ENCODE results near the gene TMEM242. TPM values are rescaled to one million over a fixed set of nuclear protein-coding genes. Genes with fewer than 3 reads are reported as not detected.

Gene TMEM242
- total RNA-seq, 1 donor = 6.2 TPM

- Histone ChIP-seq H3K36me3 (ENCODE audit: insufficient read depth, low read length) (no peaks in the 10 kb centered on the region), H3K4me1 (ENCODE audit: insufficient read depth, low read length) (no peaks in the 10 kb centered on the region), H3K27ac (ENCODE audit: low read depth, low read length) (no peak overlapping the region), H3K27me3 (ENCODE audit: insufficient read depth, low read length) (peaks cover 4% of the 10 kb centered on the region), H3K4me3 (ENCODE audit: insufficient read depth, low read length) (no peak overlapping the region), H3K4me2 (ENCODE audit: insufficient read depth, low read length) (no peak overlapping the region), H4K20me1 (ENCODE audit: insufficient read depth, low read length) (no peaks in the 10 kb centered on the region), H3K9me3 (ENCODE audit: low read depth, low read length) (no peaks in the 10 kb centered on the region), H2AFZ (ENCODE audit: low read length) (no peak overlapping the region), H3K79me2 (ENCODE audit: insufficient read depth, low read length) (no peaks in the 10 kb centered on the region)
- TF ChIP-seq, protein P1, sequence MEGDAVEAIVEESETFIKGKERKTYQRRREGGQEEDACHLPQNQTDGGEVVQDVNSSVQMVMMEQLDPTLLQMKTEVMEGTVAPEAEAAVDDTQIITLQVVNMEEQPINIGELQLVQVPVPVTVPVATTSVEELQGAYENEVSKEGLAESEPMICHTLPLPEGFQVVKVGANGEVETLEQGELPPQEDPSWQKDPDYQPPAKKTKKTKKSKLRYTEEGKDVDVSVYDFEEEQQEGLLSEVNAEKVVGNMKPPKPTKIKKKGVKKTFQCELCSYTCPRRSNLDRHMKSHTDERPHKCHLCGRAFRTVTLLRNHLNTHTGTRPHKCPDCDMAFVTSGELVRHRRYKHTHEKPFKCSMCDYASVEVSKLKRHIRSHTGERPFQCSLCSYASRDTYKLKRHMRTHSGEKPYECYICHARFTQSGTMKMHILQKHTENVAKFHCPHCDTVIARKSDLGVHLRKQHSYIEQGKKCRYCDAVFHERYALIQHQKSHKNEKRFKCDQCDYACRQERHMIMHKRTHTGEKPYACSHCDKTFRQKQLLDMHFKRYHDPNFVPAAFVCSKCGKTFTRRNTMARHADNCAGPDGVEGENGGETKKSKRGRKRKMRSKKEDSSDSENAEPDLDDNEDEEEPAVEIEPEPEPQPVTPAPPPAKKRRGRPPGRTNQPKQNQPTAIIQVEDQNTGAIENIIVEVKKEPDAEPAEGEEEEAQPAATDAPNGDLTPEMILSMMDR (IDR thresholded peaks at IDR 0.05; ENCODE audit: extremely low read depth, low read depth, low read length) = no peak
- no peak for DNase-seq (ENCODE audit: insufficient read length, low spot score, missing footprints)
These were observed 45.2 kb upstream of the TMEM242 start for GRCh38 chr6:157368359-157369049.

- no peak overlapping the region for H3K27ac ChIP-seq (ENCODE audit: low read depth, low read length)
- no peaks in the 10 kb centered on the region for H3K36me3 ChIP-seq (ENCODE audit: insufficient read depth, low read length)
- H2AFZ ChIP-seq (ENCODE audit: low read length) = no peak overlapping the region
- H3K9me3 ChIP-seq (ENCODE audit: low read depth, low read length) = no peaks in the 10 kb centered on the region
- H3K4me2 ChIP-seq (ENCODE audit: insufficient read depth, low read length) = no peak overlapping the region
- TF ChIP-seq, protein P1 (IDR thresholded peaks at IDR 0.05; ENCODE audit: extremely low read depth, low read depth, low read length) = no peak
- no peaks in the 10 kb centered on the region for H3K4me1 ChIP-seq (ENCODE audit: insufficient read depth, low read length)
- no peaks in the 10 kb centered on the region for H3K79me2 ChIP-seq (ENCODE audit: insufficient read depth, low read length)
- H4K20me1 ChIP-seq (ENCODE audit: insufficient read depth, low read length) = no peaks in the 10 kb centered on the region
- peaks cover 4% of the 10 kb centered on the region for H3K27me3 ChIP-seq (ENCODE audit: insufficient read depth, low read length)
- H3K4me3 ChIP-seq (ENCODE audit: insufficient read depth, low read length) = no peak overlapping the region
- no peak for DNase-seq (ENCODE audit: insufficient read length, low spot score, missing footprints)
These were observed 43.3 kb upstream of the TMEM242 start for GRCh38 chr6:157366648-157367047.

GRCh38 chr6:157364705-157365104 is 41.4 kb upstream of the TMEM242 start:
- H2AFZ ChIP-seq (ENCODE audit: low read length) = no peak overlapping the region
- no peak for DNase-seq (ENCODE audit: insufficient read length, low spot score, missing footprints)

GRCh38 chr6:157361886-157362285 is 38.6 kb upstream of the TMEM242 start:
- H3K27ac ChIP-seq (ENCODE audit: low read depth, low read length) = no peak overlapping the region
- no peak for DNase-seq (ENCODE audit: insufficient read length, low spot score, missing footprints)
- no peaks in the 10 kb centered on the region for H3K79me2 ChIP-seq (ENCODE audit: insufficient read depth, low read length)
- H3K4me3 ChIP-seq (ENCODE audit: insufficient read depth, low read length) = no peak overlapping the region
- no peak overlapping the region for H2AFZ ChIP-seq (ENCODE audit: low read length)
- no peak overlapping the region for H3K4me2 ChIP-seq (ENCODE audit: insufficient read depth, low read length)
- no peaks in the 10 kb centered on the region for H3K4me1 ChIP-seq (ENCODE audit: insufficient read depth, low read length)
- peaks cover 4% of the 10 kb centered on the region for H3K27me3 ChIP-seq (ENCODE audit: insufficient read depth, low read length)
- TF ChIP-seq, protein P1 (IDR thresholded peaks at IDR 0.05; ENCODE audit: extremely low read depth, low read depth, low read length) = no peak
- no peaks in the 10 kb centered on the region for H3K9me3 ChIP-seq (ENCODE audit: low read depth, low read length)
- H3K36me3 ChIP-seq (ENCODE audit: insufficient read depth, low read length) = no peaks in the 10 kb centered on the region
- no peaks in the 10 kb centered on the region for H4K20me1 ChIP-seq (ENCODE audit: insufficient read depth, low read length)

More at GRCh38 chr6:157364705-157365104, 41.4 kb upstream of the TMEM242 start:
- TF ChIP-seq, protein P1 (IDR thresholded peaks at IDR 0.05; ENCODE audit: extremely low read depth, low read depth, low read length) = no peak
- H3K27me3 ChIP-seq (ENCODE audit: insufficient read depth, low read length) = peaks cover 4% of the 10 kb centered on the region
- H3K36me3 ChIP-seq (ENCODE audit: insufficient read depth, low read length) = no peaks in the 10 kb centered on the region
- H4K20me1 ChIP-seq (ENCODE audit: insufficient read depth, low read length) = no peaks in the 10 kb centered on the region
- H3K27ac ChIP-seq (ENCODE audit: low read depth, low read length) = no peak overlapping the region
- no peaks in the 10 kb centered on the region for H3K9me3 ChIP-seq (ENCODE audit: low read depth, low read length)
- H3K4me1 ChIP-seq (ENCODE audit: insufficient read depth, low read length) = no peaks in the 10 kb centered on the region
- no peak overlapping the region for H3K4me3 ChIP-seq (ENCODE audit: insufficient read depth, low read length)
- no peak overlapping the region for H3K4me2 ChIP-seq (ENCODE audit: insufficient read depth, low read length)
- H3K79me2 ChIP-seq (ENCODE audit: insufficient read depth, low read length) = no peaks in the 10 kb centered on the region
